Mammary epithelial cell (primary cell): ENCODE data around the gene IHH.

Source experiments
- CTCF ChIP-seq, 2 donors: IDR thresholded peaks in 1 of 2; conservative IDR thresholded peaks in 1 of 2; 2 replicates each; pipeline ENCODE4 v1.5.1; 2011 to 2012; ENCODE audit warnings: inconsistent platforms in 2 of 2, low read length in 2 of 2, mild to moderate bottlenecking in 2 of 2, control low read depth in 1 of 2, low read depth in 1 of 2; ENCODE audit not compliant: insufficient read depth in 1 of 2; ENCODE audit errors: extremely low read depth in 1 of 2
- EZH2 ChIP-seq: IDR thresholded peaks from 2 replicates; pipeline ENCODE4 v1.6.1; 2012; ENCODE audit warnings: low read length, inconsistent platforms, borderline replicate concordance

- TF ChIP-seq CTCF (conservative IDR thresholded peaks at IDR 0.05 in 1 of 2, IDR thresholded peaks at IDR 0.05 in 1 of 2; ENCODE audit: extremely low read depth in 1 of 2, insufficient read depth in 1 of 2, low read depth in 1 of 2, low read length in 2 of 2) (no peak), EZH2 (no peak)
These were observed 4.4 kb downstream of the IHH start for GRCh38 chr2:219056176-219056895.
